ENCODE results near the gene BMPR1A. TPM values are rescaled to one million over a fixed set of nuclear protein-coding genes. Genes with fewer than 3 reads are reported as not detected.

Gene BMPR1A
- total RNA-seq, 1 donor from 2014 or later = 84.7 TPM

GRCh38 chr10:86889997-86890396, 133.6 kb downstream of the BMPR1A start:
- Mint-ChIP-seq H3K36me3 (peaks cover 36% of the 10 kb centered on the region), H3K27ac (no peak overlapping the region), H3K9me3 (no peaks in the 10 kb centered on the region), H3K4me3 (no peak overlapping the region), H3K4me1 (ENCODE audit: unreplicated experiment) (peaks cover 11% of the 10 kb centered on the region), H3K27me3 (no peaks in the 10 kb centered on the region)
- no peak for DNase-seq (ENCODE audit: extremely low spot score, unreplicated experiment)
- TF ChIP-seq, protein P1, sequence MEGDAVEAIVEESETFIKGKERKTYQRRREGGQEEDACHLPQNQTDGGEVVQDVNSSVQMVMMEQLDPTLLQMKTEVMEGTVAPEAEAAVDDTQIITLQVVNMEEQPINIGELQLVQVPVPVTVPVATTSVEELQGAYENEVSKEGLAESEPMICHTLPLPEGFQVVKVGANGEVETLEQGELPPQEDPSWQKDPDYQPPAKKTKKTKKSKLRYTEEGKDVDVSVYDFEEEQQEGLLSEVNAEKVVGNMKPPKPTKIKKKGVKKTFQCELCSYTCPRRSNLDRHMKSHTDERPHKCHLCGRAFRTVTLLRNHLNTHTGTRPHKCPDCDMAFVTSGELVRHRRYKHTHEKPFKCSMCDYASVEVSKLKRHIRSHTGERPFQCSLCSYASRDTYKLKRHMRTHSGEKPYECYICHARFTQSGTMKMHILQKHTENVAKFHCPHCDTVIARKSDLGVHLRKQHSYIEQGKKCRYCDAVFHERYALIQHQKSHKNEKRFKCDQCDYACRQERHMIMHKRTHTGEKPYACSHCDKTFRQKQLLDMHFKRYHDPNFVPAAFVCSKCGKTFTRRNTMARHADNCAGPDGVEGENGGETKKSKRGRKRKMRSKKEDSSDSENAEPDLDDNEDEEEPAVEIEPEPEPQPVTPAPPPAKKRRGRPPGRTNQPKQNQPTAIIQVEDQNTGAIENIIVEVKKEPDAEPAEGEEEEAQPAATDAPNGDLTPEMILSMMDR (conservative IDR thresholded peaks at IDR 0.05) = no peak

DNA sequence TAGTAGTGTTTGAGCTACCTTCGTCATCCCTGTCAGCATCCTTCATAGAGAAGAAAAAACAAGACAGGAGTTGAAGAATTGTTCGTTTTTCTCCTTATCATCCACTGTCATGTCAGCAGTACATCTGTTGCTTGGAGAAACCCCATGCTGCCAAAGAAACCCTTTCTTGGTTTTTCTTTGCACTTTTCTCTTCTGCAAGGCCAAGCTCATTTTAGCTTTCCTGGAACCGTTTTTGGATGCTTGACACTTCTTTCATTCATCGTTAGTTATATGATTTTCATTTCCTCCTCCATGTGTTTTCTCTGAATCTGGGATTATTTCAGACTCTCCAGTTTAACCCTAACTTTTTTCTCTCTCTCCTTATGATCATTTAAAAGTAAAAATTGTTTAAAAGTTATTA, 142.1 kb downstream of the BMPR1A start:
- Mint-ChIP-seq H3K27ac (no peak overlapping the region), H3K27me3 (no peaks in the 10 kb centered on the region), H3K4me1 (ENCODE audit: unreplicated experiment) (peaks cover 12% of the 10 kb centered on the region), H3K36me3 (peaks cover 26% of the 10 kb centered on the region), H3K9me3 (no peaks in the 10 kb centered on the region), H3K4me3 (no peak overlapping the region)
- DNase-seq (ENCODE audit: extremely low spot score, unreplicated experiment) = no peak
- TF ChIP-seq, protein P1 (conservative IDR thresholded peaks at IDR 0.05) = no peak

GRCh38 chr10:86899132-86899531, 142.7 kb downstream of the BMPR1A start:
- no peaks in the 10 kb centered on the region for H3K27me3 Mint-ChIP-seq
- H3K36me3 Mint-ChIP-seq = peaks cover 23% of the 10 kb centered on the region
- H3K9me3 Mint-ChIP-seq = no peaks in the 10 kb centered on the region
- H3K4me1 Mint-ChIP-seq (ENCODE audit: unreplicated experiment) = peaks cover 12% of the 10 kb centered on the region
- peak overlapping the region; percentile 20 for H3K27ac Mint-ChIP-seq
- TF ChIP-seq, protein P1 (conservative IDR thresholded peaks at IDR 0.05) = no peak
- H3K4me3 Mint-ChIP-seq = no peak overlapping the region
- no peak for DNase-seq (ENCODE audit: extremely low spot score, unreplicated experiment)

- Mint-ChIP-seq H3K27ac (peak overlapping the region; percentile 20), H3K9me3 (no peaks in the 10 kb centered on the region), H3K27me3 (no peaks in the 10 kb centered on the region), H3K4me3 (no peak overlapping the region), H3K36me3 (peaks cover 27% of the 10 kb centered on the region), H3K4me1 (ENCODE audit: unreplicated experiment) (peaks cover 12% of the 10 kb centered on the region)
- DNase-seq (ENCODE audit: extremely low spot score, unreplicated experiment) = no peak
- TF ChIP-seq, protein P1 (conservative IDR thresholded peaks at IDR 0.05) = peak; percentile 87
Observed at GRCh38 chr10:86899670-86900276, 143.4 kb downstream of the BMPR1A start.

DNA sequence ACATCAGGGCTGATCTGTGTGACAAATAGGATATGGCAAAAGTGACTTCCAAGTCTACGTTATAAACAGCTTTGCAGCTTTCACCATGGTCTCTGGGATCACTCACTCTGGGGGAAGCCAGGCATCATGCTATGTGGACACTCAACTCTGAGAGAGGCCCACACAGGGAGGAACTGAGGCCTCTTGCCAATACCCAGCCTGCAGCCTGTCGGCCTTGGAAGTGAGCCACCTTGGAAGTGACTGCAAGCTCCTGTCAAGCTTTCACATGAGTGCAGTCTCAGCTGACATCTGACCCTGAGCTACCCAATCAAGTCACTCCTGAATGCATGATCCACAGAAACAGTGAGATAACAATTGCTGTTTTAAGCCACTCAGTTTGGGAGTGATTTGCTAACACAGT, 144.5 kb downstream of the BMPR1A start:
- peaks cover 33% of the 10 kb centered on the region for H3K36me3 Mint-ChIP-seq

More for the DNA sequence above, 144.5 kb downstream of the BMPR1A start:
- Mint-ChIP-seq H3K27me3 (no peaks in the 10 kb centered on the region), H3K27ac (no peak overlapping the region), H3K9me3 (no peaks in the 10 kb centered on the region), H3K4me3 (no peak overlapping the region), H3K4me1 (ENCODE audit: unreplicated experiment) (peaks cover 12% of the 10 kb centered on the region)
- TF ChIP-seq, protein P1 (conservative IDR thresholded peaks at IDR 0.05) = no peak
- no peak for DNase-seq (ENCODE audit: extremely low spot score, unreplicated experiment)
